Breast epithelium (tissue), 3 donors: ENCODE measurements around the gene PLA2G2A.

Experiments used
- CTCF ChIP-seq, 3 donors: fragments of 450-650 bp; IDR thresholded peaks; one replicate each; pipeline ENCODE4 v1.5.1; 2016 to 2017; ENCODE audit warnings: antibody characterized with exemption in 3 of 3, mild to moderate bottlenecking in 3 of 3, moderate library complexity in 3 of 3
- POLR2A ChIP-seq: fragments of 450-650 bp; IDR thresholded peaks from one replicate; pipeline ENCODE4 v1.6.1; 2016; ENCODE audit warnings: antibody characterized with exemption, mild to moderate bottlenecking, moderate library complexity
- POLR2AphosphoS5 ChIP-seq, 3 donors: sonication (generic); formaldehyde crosslinking; IDR thresholded peaks; one replicate each; pipeline ENCODE4 v1.6.1; 2017; ENCODE audit warnings: antibody characterized with exemption in 3 of 3

- no peak for TF ChIP-seq POLR2AphosphoS5 (IDR thresholded peaks at IDR 0.05)
- no peak for TF ChIP-seq CTCF (IDR thresholded peaks at IDR 0.05)
- TF ChIP-seq POLR2A = no peak
These were observed 48.7 kb upstream of the PLA2G2A start for GRCh38 chr1:20028125-20028524.
